Activated CD8-positive, alpha-beta memory T cell treated with anti-CD3 and anti-CD28 coated beads for 48 hours (primary cell): Measurements from ENCODE around the gene LGR4.

Experiments used
- DNase-seq, 3 experiments: peaks; one replicate each; pipeline ENCODE4 v3.0.0-alpha.2; 2020; ENCODE audit warnings: low read depth in 2 of 3, low spot score in 2 of 3

LGR4 gene

DNA sequence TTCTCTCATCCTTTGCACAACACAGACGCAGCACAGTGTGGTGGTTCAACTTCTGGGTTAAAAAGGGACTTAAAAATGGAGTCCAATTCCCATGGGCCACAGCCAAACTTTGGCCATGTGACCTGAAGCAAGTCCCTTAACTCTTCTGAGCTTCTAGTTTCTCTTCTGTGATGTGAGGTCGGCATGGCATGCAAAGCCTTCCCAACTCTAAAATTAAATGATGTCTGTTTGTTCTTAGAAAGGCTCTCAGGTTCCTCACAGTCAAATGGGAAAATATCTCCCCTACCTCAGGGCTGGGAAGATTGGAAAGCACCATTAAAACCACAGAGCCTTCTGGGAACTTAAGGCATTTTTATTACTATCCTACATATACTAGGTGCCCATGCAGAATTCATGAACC is 38.8 kb downstream of the LGR4 start:
- no peak for DNase-seq

- no peak for DNase-seq
These were observed 40.8 kb downstream of the LGR4 start for GRCh38 chr11:27431808-27432207.

DNA sequence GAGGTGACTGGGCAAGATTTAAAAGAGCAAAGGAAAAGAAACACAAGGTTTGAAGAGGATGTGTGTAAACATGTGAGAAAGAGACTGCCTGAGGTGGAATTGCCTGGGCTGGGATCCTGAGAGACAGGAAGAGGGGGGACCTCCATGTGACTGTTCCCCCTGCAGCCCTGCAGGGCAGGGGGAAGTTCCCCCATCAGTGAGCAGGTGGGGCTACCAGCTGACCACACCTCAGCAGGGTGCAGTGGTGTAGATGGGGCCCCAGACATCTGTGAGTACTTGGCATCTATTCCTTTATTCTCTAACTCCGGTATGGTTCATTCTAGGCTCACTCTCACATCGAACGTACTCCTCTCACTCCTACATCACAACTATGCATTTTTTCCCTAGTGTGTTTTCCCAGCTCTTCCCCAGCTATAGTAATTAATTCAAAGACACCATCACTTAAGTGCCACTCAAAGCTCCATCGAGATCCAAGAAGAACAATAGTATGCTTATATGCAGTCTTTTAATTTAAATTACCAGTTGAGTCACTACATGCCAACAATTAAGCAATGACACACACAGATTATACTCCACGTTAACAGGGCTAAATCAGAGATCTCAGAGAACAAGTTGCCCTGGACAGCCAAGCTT is 42.7 kb downstream of the LGR4 start:
- DNase-seq: no peak

DNA sequence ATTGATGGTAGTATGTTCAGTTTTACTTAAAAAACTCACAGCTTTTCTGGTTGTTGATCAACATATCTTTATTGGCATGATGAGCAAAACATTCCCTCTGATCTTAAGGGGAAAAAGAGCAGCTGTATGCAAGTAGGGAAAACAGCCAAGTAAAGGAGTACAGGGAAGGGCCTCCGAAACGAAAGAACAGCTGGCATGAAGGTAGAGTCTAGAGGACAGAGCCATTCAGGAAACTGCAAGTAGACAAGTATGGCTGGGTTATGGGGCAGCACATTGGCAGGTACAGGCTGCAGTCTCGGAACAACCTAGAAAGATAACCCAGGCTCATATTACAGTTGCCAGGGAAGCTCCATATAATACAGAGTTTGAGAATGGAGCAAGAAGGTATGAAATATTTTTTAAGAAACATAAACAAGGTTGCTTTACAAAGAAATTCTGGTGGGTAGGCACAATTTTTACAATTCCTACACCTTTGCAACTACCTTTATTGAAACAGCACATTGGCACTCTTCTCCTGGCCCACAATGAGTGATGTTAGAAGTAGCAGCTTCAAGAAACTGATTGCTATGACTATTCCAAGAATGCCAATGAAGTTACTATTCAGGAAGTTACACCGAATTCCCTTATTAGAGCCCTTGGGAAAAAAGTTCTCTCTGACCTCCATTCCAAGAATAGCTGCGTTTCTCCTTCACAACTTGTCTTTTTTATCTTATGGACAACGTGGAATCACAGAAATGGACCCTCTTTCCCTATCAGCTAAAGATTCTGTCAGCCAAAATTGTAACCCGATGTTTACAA is 45.2 kb downstream of the LGR4 start:
- no peak for DNase-seq

- DNase-seq: no peak
These were observed 46.8 kb downstream of the LGR4 start for GRCh38 chr11:27425814-27426213.

DNA sequence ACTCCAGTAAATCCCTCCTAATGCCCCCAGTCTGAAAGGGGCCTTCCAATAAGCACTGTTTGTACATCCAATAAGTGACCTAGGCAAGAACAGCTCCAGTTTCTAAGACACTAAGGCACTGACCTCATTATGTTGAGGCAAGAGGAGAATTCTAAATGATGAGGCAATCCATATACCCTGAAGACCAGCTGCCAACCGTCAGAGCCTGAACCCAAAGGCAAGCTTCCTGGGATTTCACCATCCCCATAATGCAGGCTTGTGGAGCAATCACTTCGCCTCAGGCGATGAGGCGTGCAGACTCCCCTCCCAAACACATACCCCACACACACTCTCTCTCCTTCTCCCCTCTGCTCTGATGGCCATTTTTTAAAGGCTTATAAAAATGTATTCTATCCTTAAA is 49.5 kb downstream of the LGR4 start:
- no peak for DNase-seq

GRCh38 chr11:27421819-27422494 is 50.6 kb downstream of the LGR4 start:
- no peak for DNase-seq

DNA sequence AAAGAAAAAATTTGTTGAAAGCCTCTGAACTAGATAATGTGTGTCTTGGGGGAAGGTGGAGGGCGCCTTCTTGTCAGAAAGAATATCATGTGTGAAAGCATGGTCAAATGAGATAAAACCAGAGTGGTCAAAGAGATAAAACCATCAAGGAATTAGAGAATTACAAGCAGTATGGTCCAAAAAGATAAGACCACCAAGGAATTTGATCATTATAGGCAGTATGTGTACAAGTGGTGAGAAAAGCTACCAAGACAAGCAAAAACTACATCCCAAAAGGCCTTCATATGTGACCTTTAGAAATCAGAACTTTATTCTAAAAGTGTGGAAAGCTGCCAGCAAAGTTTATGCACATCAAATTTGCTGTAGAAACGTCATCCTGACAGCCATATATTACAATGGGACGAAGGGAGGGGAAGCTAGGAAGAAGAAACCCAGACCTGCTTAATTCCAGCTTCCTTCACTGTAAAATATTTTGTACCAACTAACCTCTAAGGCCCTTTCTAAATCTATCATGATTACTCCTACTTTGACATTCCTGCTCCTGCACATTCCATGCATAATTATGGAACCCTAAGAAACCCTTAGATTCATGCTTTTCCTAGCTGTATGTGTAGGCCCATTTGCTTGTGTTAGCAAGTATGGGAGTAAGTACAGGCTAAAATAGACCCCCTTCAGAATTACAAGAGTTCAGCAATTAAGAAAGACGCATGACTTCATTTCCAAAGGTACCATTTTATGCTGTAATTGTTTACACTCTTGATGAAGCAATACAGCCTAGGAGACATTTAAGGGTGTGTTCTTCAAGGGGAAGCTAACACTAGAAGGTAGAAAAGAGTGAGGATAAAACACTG is 51.6 kb downstream of the LGR4 start:
- DNase-seq: no peak

- no peak for DNase-seq
These were observed 52.4 kb downstream of the LGR4 start for GRCh38 chr11:27420217-27420616.

- DNase-seq: no peak
These were observed 54.2 kb downstream of the LGR4 start for GRCh38 chr11:27418356-27418755.

GRCh38 chr11:27416568-27417176 is 55.9 kb downstream of the LGR4 start:
- DNase-seq: no peak

GRCh38 chr11:27414644-27415043 is 57.9 kb downstream of the LGR4 start:
- DNase-seq: no peak

DNA sequence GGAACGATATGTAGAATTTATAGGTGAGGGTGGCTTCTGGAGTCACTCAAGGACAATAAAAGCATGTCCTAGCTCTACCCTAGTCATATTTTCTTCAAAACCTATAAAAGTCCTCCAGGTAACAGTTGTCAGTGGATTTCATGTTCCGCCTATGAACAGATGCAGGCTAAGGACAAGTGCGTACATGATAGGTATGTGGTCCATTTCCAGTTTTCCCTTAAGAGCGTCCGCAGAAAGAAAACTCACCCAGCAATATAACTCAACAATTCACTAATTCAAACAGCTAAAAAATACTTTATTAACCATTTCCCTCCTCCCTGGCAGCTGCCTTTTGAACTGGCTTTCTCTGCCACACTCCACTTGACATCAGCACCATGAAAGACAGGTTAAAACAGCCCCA is 59.4 kb downstream of the LGR4 start:
- DNase-seq: no peak

- no peak for DNase-seq
These were observed 60.3 kb downstream of the LGR4 start for GRCh38 chr11:27412192-27412691.

DNA sequence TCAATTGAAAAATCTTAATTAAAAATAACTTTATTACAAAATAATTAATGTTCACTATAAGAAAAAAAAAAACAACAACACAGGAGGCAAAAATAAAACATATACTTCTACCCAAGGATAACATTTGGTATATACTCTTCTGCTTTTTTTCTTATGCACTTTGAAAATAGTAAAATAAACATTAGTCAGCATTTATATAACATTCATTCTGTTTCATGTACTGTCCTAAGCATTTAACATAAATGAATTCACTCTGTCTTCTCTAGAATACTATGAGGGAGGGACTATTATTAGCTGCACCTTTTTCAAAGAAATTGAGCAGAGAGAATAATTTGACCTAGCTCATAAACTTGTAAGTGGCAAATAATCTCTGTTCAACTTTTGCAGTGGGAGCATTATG is 61.3 kb downstream of the LGR4 start:
- no peak for DNase-seq

DNA sequence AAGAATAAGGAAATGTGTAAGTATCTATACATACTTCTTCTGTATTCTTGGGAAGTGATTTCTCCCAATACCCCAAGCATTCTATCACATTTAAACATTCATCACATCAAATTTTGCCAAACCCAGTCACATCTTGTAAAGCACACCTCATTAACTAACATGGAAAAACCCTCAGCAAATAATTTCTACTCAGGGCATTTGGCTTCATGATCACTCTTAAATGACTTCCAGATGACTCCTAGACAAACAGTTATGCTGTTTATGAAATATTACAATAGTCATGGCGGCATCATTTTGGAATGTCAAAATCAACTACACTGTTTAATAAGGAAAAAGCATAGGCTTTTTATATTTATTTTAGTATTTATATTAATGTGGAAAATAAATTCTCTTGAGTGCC is 62.3 kb downstream of the LGR4 start:
- DNase-seq: no peak

- DNase-seq: no peak
These were observed 62.8 kb downstream of the LGR4 start for GRCh38 chr11:27409742-27410141.

DNA sequence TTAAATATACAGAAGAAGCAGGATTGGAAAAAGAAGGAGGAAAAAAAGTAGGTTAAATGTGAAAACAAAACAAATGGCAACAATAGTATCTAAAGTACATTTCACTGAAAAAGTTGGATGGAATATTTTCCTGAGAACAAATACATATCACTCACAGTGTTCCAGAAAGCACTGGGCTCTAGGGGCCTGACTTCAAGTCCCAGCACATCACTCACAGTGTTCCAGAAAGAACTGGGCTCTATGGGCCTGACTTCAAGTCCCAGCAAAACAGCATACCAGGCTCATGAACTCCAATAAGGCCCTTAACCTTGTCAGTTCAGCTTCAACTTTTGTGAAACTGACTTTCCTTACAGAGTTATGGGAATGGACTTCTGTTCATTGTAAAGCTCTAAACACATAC is 63.5 kb downstream of the LGR4 start:
- no peak for DNase-seq

DNA sequence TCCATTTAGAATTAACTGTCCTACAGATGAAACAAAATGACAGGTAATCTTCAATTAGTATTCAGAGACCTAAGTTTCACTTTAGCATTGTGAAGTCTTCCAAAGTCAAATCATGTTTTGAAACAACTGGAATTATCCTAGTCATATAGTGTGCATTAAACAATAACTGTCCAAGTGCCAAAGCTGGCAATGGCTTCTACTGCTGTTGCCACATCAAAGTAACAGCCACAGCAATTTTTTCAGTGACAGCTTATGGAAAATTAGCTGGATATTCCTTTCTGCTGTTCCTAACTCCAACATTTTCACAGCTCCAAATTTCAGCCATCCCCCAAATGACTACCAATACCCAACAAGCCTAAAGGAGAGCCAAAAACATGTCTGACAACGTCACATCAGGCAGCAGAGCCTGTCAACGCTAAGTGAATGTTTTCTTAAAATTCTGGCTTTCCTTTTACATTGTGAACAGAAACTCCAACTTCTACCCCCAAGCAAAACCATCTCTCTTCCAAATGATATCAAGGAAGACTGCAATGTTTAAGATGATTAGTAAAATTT is 64.3 kb downstream of the LGR4 start:
- no peak for DNase-seq

- DNase-seq: no peak
These were observed 65.9 kb downstream of the LGR4 start for GRCh38 chr11:27406498-27407354.
